Activated CD8-positive, alpha-beta memory T cell treated with anti-CD3 and anti-CD28 coated beads, Interleukin-2, amount 50 U/mL, for 24 hours (primary cell): ENCODE measurements around the gene PLXDC2.

Source experiments
- DNase-seq: peaks from one replicate; pipeline ENCODE4 v3.0.0-alpha.2; 2020; ENCODE audit errors: extremely low read depth

Gene PLXDC2

GRCh38 chr10:20271490-20271889 is 455.3 kb downstream of the PLXDC2 start:
- no peak for DNase-seq

- DNase-seq, result no peak
Observed at GRCh38 chr10:20272608-20273007, 456.4 kb downstream of the PLXDC2 start.

GRCh38 chr10:20274571-20274970 is 458.3 kb downstream of the PLXDC2 start:
- no peak for DNase-seq

- DNase-seq, result no peak
Observed at GRCh38 chr10:20276127-20276979, 460.1 kb downstream of the PLXDC2 start.

- DNase-seq, result no peak
Observed at GRCh38 chr10:20277820-20278219, 461.6 kb downstream of the PLXDC2 start.

GRCh38 chr10:20281579-20281978 is 465.3 kb downstream of the PLXDC2 start:
- no peak for DNase-seq

GRCh38 chr10:20287586-20287985 is 471.4 kb downstream of the PLXDC2 start:
- no peak for DNase-seq

GRCh38 chr10:20288060-20288459 is 471.8 kb downstream of the PLXDC2 start:
- DNase-seq, result no peak

- DNase-seq, result no peak
Observed at GRCh38 chr10:20289070-20289828, 473.0 kb downstream of the PLXDC2 start.

- DNase-seq, result no peak
Observed at GRCh38 chr10:20298417-20298816, 482.2 kb downstream of the PLXDC2 start.

- DNase-seq, result no peak
Observed at GRCh38 chr10:20299034-20299736, 483.0 kb downstream of the PLXDC2 start.

GRCh38 chr10:20300735-20301134 is 484.5 kb downstream of the PLXDC2 start:
- no peak for DNase-seq

GRCh38 chr10:20302033-20302432 is 485.8 kb downstream of the PLXDC2 start:
- no peak for DNase-seq

- DNase-seq, result no peak
Observed at GRCh38 chr10:20303453-20304152, 487.4 kb downstream of the PLXDC2 start.

- DNase-seq, result no peak
Observed at GRCh38 chr10:20313665-20314064, 497.4 kb downstream of the PLXDC2 start.

GRCh38 chr10:20314431-20314830 is 498.2 kb downstream of the PLXDC2 start:
- DNase-seq, result no peak

GRCh38 chr10:20327954-20328353 is 511.7 kb downstream of the PLXDC2 start:
- DNase-seq, result no peak

GRCh38 chr10:20330246-20330645 is 514.0 kb downstream of the PLXDC2 start:
- no peak for DNase-seq

GRCh38 chr10:20334559-20334958 is 518.3 kb downstream of the PLXDC2 start:
- DNase-seq, result no peak
